H9 (cell line): ENCODE results near the gene PRMT5. TPM values are rescaled to one million over a fixed set of nuclear protein-coding genes. Genes with fewer than 3 reads are reported as not detected.

ENCODE experiments used
- DNase-seq: peaks from one replicate; pipeline ENCODE4 v3.0.0-alpha.2; 2017
- H2AFZ ChIP-seq: one replicate; pipeline ENCODE4 v1.6.1; 2013; ENCODE audit warnings: mild to moderate bottlenecking, low read length, control low read depth, moderate library complexity
- H2AK5ac ChIP-seq: 2 replicates; pipeline ENCODE4 v1.6.1; 2013; ENCODE audit warnings: low read length, control low read depth, mixed read lengths; ENCODE audit not compliant: insufficient read length
- H2BK120ac ChIP-seq: one replicate; pipeline ENCODE4 v1.6.1; 2013; ENCODE audit warnings: low read depth, mild to moderate bottlenecking, low read length, control low read depth, inconsistent platforms; ENCODE audit not compliant: poor library complexity, severe bottlenecking
- H2BK12ac ChIP-seq: 2 replicates; pipeline ENCODE4 v1.6.1; 2013; ENCODE audit warnings: low read length, control low read depth, mixed read lengths, low read depth; ENCODE audit not compliant: insufficient read length
- H2BK15ac ChIP-seq: 2 replicates; pipeline ENCODE4 v1.6.1; 2013; ENCODE audit warnings: low read depth, low read length, control low read depth
- H2BK20ac ChIP-seq: one replicate; pipeline ENCODE4 v1.6.1; 2013; ENCODE audit warnings: low read depth, mild to moderate bottlenecking, low read length, control low read depth, inconsistent platforms; ENCODE audit not compliant: poor library complexity, severe bottlenecking
- H2BK5ac ChIP-seq: 2 replicates; pipeline ENCODE4 v1.6.1; 2013; ENCODE audit warnings: low read length, control low read depth, mixed read lengths; ENCODE audit not compliant: insufficient read length
- H3K14ac ChIP-seq: 2 replicates; pipeline ENCODE4 v1.6.1; 2013; ENCODE audit warnings: low read length, control low read depth; ENCODE audit not compliant: insufficient read depth
- H3K18ac ChIP-seq: 2 replicates; pipeline ENCODE4 v1.6.1; 2013; ENCODE audit warnings: low read depth, mild to moderate bottlenecking, mixed read lengths, low read length, control low read depth; ENCODE audit not compliant: insufficient read length
- H3K23ac ChIP-seq: 2 replicates; pipeline ENCODE4 v1.6.1; 2013; ENCODE audit warnings: low read length, control low read depth, mixed read lengths, low read depth; ENCODE audit not compliant: insufficient read length
- H3K23me2 ChIP-seq: 2 replicates; pipeline ENCODE4 v1.6.1; 2013; ENCODE audit warnings: low read depth, mild to moderate bottlenecking, mixed read lengths, low read length, control low read depth; ENCODE audit not compliant: insufficient read length, poor library complexity, severe bottlenecking
- H3K27ac ChIP-seq: 2 replicates; pipeline ENCODE4 v1.5.1; 2013; ENCODE audit warnings: low read length, control low read depth, mixed read lengths, low read depth; ENCODE audit not compliant: insufficient read length
- H3K27me3 ChIP-seq: 2 replicates; pipeline ENCODE4 v1.6.1; 2013; ENCODE audit warnings: low read length, control low read depth, inconsistent platforms; ENCODE audit not compliant: insufficient read depth
- H3K4ac ChIP-seq: 2 replicates; pipeline ENCODE4 v1.6.1; 2013; ENCODE audit warnings: low read depth, mild to moderate bottlenecking, control low read depth, inconsistent platforms, low read length, moderate library complexity
- H3K4me1 ChIP-seq: 2 replicates; pipeline ENCODE4 v1.6.1; 2013; ENCODE audit warnings: low read length, control low read depth, inconsistent platforms; ENCODE audit not compliant: insufficient read depth
- H3K4me2 ChIP-seq: 2 replicates; pipeline ENCODE4 v1.6.1; 2013; ENCODE audit warnings: low read length, control low read depth, mixed read lengths; ENCODE audit not compliant: insufficient read length, insufficient read depth
- H3K56ac ChIP-seq: 2 replicates; pipeline ENCODE4 v1.6.1; 2013; ENCODE audit warnings: low read depth, mild to moderate bottlenecking, mixed read lengths, low read length, control low read depth; ENCODE audit not compliant: insufficient read length
- H3K79me1 ChIP-seq: 2 replicates; pipeline ENCODE4 v1.6.1; 2013; ENCODE audit warnings: low read depth, mild to moderate bottlenecking, moderate library complexity, low read length, control low read depth, inconsistent platforms; ENCODE audit not compliant: insufficient read depth, poor library complexity, severe bottlenecking
- H3K79me2 ChIP-seq: 2 replicates; pipeline ENCODE4 v1.6.1; 2013; ENCODE audit warnings: low read length, control low read depth, inconsistent platforms; ENCODE audit not compliant: insufficient read depth
- H3K9ac ChIP-seq: 2 replicates; pipeline ENCODE4 v1.6.1; 2013; ENCODE audit warnings: low read length, control low read depth, mixed read lengths; ENCODE audit not compliant: insufficient read length; ENCODE audit errors: extremely low read depth
- H3K9me3 ChIP-seq: one replicate; pipeline ENCODE4 v1.6.1; 2013; ENCODE audit warnings: low read depth, low read length, inconsistent platforms; ENCODE audit not compliant: control insufficient read depth
- H3T11ph ChIP-seq: one replicate; pipeline ENCODE4 v1.6.1; 2013; ENCODE audit warnings: mild to moderate bottlenecking, low read length, control low read depth, inconsistent platforms
- H4K20me1 ChIP-seq: one replicate; pipeline ENCODE4 v1.6.1; 2013; ENCODE audit not compliant: control insufficient read depth, insufficient read length, insufficient read depth
- H4K5ac ChIP-seq: 2 replicates; pipeline ENCODE4 v1.6.1; 2013; ENCODE audit warnings: low read depth, mild to moderate bottlenecking, mixed read lengths, low read length, control low read depth; ENCODE audit not compliant: insufficient read length
- H4K8ac ChIP-seq: replicated peaks from 2 replicates; pipeline ENCODE4 v1.6.1; 2013; ENCODE audit warnings: low read length, control low read depth, mixed read lengths, low read depth; ENCODE audit not compliant: insufficient read length
- H4K91ac ChIP-seq: 2 replicates; pipeline ENCODE4 v1.6.1; 2013; ENCODE audit warnings: low read depth, mild to moderate bottlenecking, moderate library complexity, mixed read lengths, low read length, control low read depth; ENCODE audit not compliant: insufficient read length
- H3K27ac Mint-ChIP-seq, 3 experiments: 2 replicates in 2 of 3; 3 replicates in 1 of 3; pipeline ENCODE4 v1.8.0; 2020 to 2021; ENCODE audit warnings: mixed read lengths in 3 of 3, mild to moderate bottlenecking in 1 of 3, moderate library complexity in 1 of 3
- H3K27me3 Mint-ChIP-seq: 2 replicates; pipeline ENCODE4 v1.8.0; 2021; ENCODE audit warnings: low read depth, mild to moderate bottlenecking, moderate library complexity, mixed read lengths
- H3K36me3 Mint-ChIP-seq, 3 experiments: 2 replicates in 2 of 3; 3 replicates in 1 of 3; pipeline ENCODE4 v1.8.0; 2020 to 2021; ENCODE audit warnings: low read depth in 3 of 3, mixed read lengths in 3 of 3; ENCODE audit not compliant: insufficient read depth in 1 of 3
- H3K4me1 Mint-ChIP-seq, 2 experiments: 2 replicates each; pipeline ENCODE4 v1.8.0; 2020; ENCODE audit warnings: mixed read lengths in 2 of 2
- H3K4me3 Mint-ChIP-seq, 2 experiments: 2 replicates in 1 of 2; 3 replicates in 1 of 2; pipeline ENCODE4 v1.8.0; 2020 to 2021; ENCODE audit warnings: mild to moderate bottlenecking in 2 of 2, mixed read lengths in 2 of 2, moderate library complexity in 1 of 2
- H3K9me3 Mint-ChIP-seq, 2 experiments: 2 replicates in 1 of 2; 3 replicates in 1 of 2; pipeline ENCODE4 v1.8.0; 2020; ENCODE audit warnings: mild to moderate bottlenecking in 2 of 2, mixed read lengths in 2 of 2, moderate library complexity in 1 of 2
- CTCF ChIP-seq: fragments of 200-600 bp; sonication (generic); conservative IDR thresholded peaks from 3 replicates; pipeline ENCODE4 v1.8.0; 2021; ENCODE audit warnings: antibody characterized with exemption, mild to moderate bottlenecking
- WGBS: extraction: QIAGEN DNeasy Blood & Tissue Kit; methylation state at CpG from one replicate; pipeline ENCODE4 v1.1.7; 2013; ENCODE audit warnings: missing lambda C conversion rate, low lambda C conversion rate, mixed read lengths; ENCODE audit not compliant: insufficient read length; ENCODE audit errors: extremely low coverage; 5-methylcytosine and 5-hydroxymethylcytosine counted together
- total RNA-seq: library from RNA; stranded (reverse); gene quantifications from 2 replicates; pipeline ENCODE4 v1.2.1, GENCODE V29; 2021

The PRMT5 gene
- total RNA-seq, 1 experiment from 2014 or later, result 141 TPM

GRCh38 chr14:22923746-22924145 lies 5.4 kb downstream of the PRMT5 start:
- WGBS, result no CpG with 5 or more reads among the region's 5 CpGs
- no peaks in the 10 kb centered on the region; the same call in 1 of the 2 replicates for H3K27me3 Mint-ChIP-seq

More at GRCh38 chr14:22923746-22924145, 5.4 kb downstream of the PRMT5 start:
- no peak overlapping the region for H3K4me2 ChIP-seq
- peaks cover 57 to 72% (median 71%) of the 10 kb centered on the region in 3 experiments for H3K36me3 Mint-ChIP-seq
- H3K9ac ChIP-seq, result no peak overlapping the region
- no peak overlapping the region for H3K27ac Mint-ChIP-seq
- H2AK5ac ChIP-seq, result no peak overlapping the region
- H3T11ph ChIP-seq, result no peak overlapping the region
- no peak overlapping the region for H3K27ac ChIP-seq
- peaks cover 11% of the 10 kb centered on the region for H3K23me2 ChIP-seq
- peaks cover 3% of the 10 kb centered on the region for H3K4me1 ChIP-seq
- H2BK15ac ChIP-seq, result no peak overlapping the region
- H3K56ac ChIP-seq, result no peak overlapping the region
- H4K5ac ChIP-seq, result no peak overlapping the region
- no peak overlapping the region for H3K18ac ChIP-seq
- no peak overlapping the region for H4K8ac ChIP-seq
- peaks cover 0 to 3% of the 10 kb centered on the region in 2 experiments; a peak in 1 of 5 replicates for H3K9me3 Mint-ChIP-seq
- H3K14ac ChIP-seq, result no peak overlapping the region
- no peaks in the 10 kb centered on the region for H3K27me3 ChIP-seq
- H4K91ac ChIP-seq, result no peak overlapping the region
- H4K20me1 ChIP-seq, result no peaks in the 10 kb centered on the region
- H3K79me2 ChIP-seq, result peaks cover 5% of the 10 kb centered on the region
- H2BK5ac ChIP-seq, result no peak overlapping the region
- H2BK120ac ChIP-seq, result no peak overlapping the region
- DNase-seq, result no peak
- H2BK20ac ChIP-seq, result no peak overlapping the region
- H3K4ac ChIP-seq, result no peak overlapping the region
- no peaks in the 10 kb centered on the region for H3K79me1 ChIP-seq
- H2BK12ac ChIP-seq, result no peak overlapping the region
- no peak overlapping the region for H3K23ac ChIP-seq
- no peak for TF ChIP-seq CTCF
- H3K4me1 Mint-ChIP-seq, result peaks cover 16 to 20% of the 10 kb centered on the region in 2 experiments
- H3K9me3 ChIP-seq, result no peaks in the 10 kb centered on the region
- H2AFZ ChIP-seq, result no peak overlapping the region
- H3K4me3 Mint-ChIP-seq, result no peak overlapping the region
